Activated T-cell treated with anti-CD3 and anti-CD28 coated beads, Interleukin-2, amount 50 U/mL, for 24 hours (primary cell): ENCODE data around the gene TRIO.
"Not testable (repeated sequence)": the region's sequence is repeated elsewhere in the genome, so short reads cannot be mapped to it uniquely, and the experiment has no call there.

Source experiments
- DNase-seq: peaks from one replicate; pipeline ENCODE4 v3.0.0-alpha.2; 2020
- H3K27ac Mint-ChIP-seq: 2 replicates; pipeline ENCODE4 v1.8.0; 2020; ENCODE audit warnings: mild to moderate bottlenecking, mixed read lengths
- H3K27me3 Mint-ChIP-seq: 2 replicates; pipeline ENCODE4 v1.8.0; 2020; ENCODE audit warnings: mixed read lengths
- H3K36me3 Mint-ChIP-seq: 2 replicates; pipeline ENCODE4 v1.8.0; 2020; ENCODE audit warnings: low read depth, mixed read lengths
- H3K4me1 Mint-ChIP-seq: 2 replicates; pipeline ENCODE4 v1.8.0; 2020; ENCODE audit warnings: low read depth, mixed read lengths
- H3K4me3 Mint-ChIP-seq: 2 replicates; pipeline ENCODE4 v1.8.0; 2020; ENCODE audit warnings: mild to moderate bottlenecking, moderate library complexity, mixed read lengths
- H3K9me3 Mint-ChIP-seq: 2 replicates; pipeline ENCODE4 v1.8.0; 2020; ENCODE audit warnings: mixed read lengths

TRIO gene

GRCh38 chr5:14380712-14381111 is 237.6 kb downstream of the TRIO start:
- no peaks in the 10 kb centered on the region for H3K36me3 Mint-ChIP-seq
- H3K4me1 Mint-ChIP-seq: peaks cover 1% of the 10 kb centered on the region
- H3K27me3 Mint-ChIP-seq: no peaks in the 10 kb centered on the region
- H3K9me3 Mint-ChIP-seq: no peaks in the 10 kb centered on the region
- H3K27ac Mint-ChIP-seq: no peak overlapping the region
- H3K4me3 Mint-ChIP-seq: no peak overlapping the region
- no peak for DNase-seq

- peaks cover 1% of the 10 kb centered on the region for H3K4me1 Mint-ChIP-seq
- H3K4me3 Mint-ChIP-seq: no peak overlapping the region
- H3K27me3 Mint-ChIP-seq: no peaks in the 10 kb centered on the region
- DNase-seq: no peak
- H3K36me3 Mint-ChIP-seq: no peaks in the 10 kb centered on the region
- H3K27ac Mint-ChIP-seq: no peak overlapping the region
- no peaks in the 10 kb centered on the region for H3K9me3 Mint-ChIP-seq
Measured at GRCh38 chr5:14382640-14383039, 239.5 kb downstream of the TRIO start.

DNA sequence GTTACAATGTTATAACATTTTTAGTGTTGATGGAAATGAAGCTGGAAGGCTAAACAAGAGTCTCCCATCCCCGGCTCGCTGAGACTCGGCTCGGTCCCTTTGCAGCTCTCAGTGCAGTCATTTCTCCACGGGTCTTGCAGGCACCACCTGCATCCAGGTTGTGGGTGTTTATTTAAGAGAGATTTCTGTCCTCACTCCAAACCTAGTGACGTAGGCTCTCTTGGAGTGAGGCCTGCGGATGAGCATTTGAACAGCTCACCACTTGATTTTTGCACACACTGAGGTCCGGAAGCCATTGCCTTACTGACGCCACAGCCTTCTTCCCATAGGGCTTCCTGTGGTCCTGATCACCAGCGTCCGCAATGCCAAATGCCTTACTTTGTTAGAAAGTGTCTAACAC is 240.8 kb downstream of the TRIO start:
- Mint-ChIP-seq H3K27ac (no peak overlapping the region), H3K9me3 (no peaks in the 10 kb centered on the region)
- no peak for DNase-seq

DNA sequence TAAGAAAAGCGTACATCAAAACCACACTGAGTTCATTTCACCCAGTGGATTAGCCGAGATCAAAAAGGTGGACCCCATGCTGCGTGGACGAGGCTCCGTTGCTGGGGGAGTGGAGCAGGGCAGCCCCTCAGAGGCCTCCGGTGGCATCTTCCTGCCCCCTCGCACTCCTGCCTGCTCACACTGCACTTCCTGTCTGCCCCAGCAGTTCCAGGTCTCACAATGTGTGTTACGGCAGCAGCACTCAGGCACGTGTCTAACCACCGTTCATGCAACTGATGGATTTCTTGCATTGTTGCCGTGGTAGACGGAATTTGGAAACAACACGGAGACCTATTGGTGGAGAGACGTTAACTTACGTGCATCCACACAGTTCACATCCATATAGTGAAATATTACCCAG is 241.9 kb downstream of the TRIO start:
- no peaks in the 10 kb centered on the region for H3K36me3 Mint-ChIP-seq
- no peak for DNase-seq
- peaks cover 1% of the 10 kb centered on the region for H3K4me1 Mint-ChIP-seq
- no peaks in the 10 kb centered on the region for H3K9me3 Mint-ChIP-seq
- H3K27me3 Mint-ChIP-seq: no peaks in the 10 kb centered on the region
- no peak overlapping the region for H3K4me3 Mint-ChIP-seq
- no peak overlapping the region for H3K27ac Mint-ChIP-seq

More for the DNA sequence above, 240.8 kb downstream of the TRIO start:
- Mint-ChIP-seq H3K27me3 (no peaks in the 10 kb centered on the region), H3K4me3 (no peak overlapping the region), H3K36me3 (no peaks in the 10 kb centered on the region), H3K4me1 (peaks cover 1% of the 10 kb centered on the region)

DNA sequence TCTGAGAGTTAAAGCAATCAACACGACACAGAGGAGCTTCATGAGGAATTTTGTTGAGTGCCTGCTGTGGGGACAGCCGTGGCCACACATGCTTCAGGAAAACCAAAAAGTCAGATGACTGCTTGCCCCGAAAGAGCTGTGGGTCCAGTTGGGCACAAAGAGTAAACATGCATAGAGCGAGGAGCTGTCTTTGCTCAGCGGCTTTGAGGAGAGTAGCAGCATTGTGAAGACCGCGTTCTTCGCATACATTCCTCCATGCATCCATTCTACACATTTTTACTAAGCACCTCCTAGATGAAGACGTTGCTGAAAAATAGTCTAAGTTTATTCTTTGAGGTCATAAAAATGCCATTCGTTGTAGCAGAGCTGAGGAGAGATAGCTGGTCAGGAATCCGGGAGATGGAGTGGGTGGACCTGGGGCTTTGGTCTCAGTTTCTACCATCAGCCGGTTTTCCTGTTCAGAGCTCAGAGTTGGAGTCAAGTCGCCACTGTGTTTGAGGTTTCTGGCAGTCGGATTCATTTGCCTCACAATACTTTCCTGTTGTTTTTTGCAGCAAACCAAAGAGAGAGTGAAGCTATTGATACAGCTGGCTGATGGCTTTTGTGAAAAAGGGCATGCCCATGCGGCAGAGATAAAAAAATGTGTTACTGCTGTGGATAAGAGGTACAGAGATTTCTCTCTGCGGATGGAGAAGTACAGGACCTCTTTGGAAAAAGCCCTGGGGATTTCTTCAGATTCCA is 243.9 kb downstream of the TRIO start:
- H3K27me3 Mint-ChIP-seq: no peaks in the 10 kb centered on the region
- H3K4me1 Mint-ChIP-seq: peaks cover 1% of the 10 kb centered on the region
- H3K9me3 Mint-ChIP-seq: no peaks in the 10 kb centered on the region
- peaks cover 2% of the 10 kb centered on the region for H3K36me3 Mint-ChIP-seq
- no peak overlapping the region for H3K27ac Mint-ChIP-seq
- H3K4me3 Mint-ChIP-seq: no peak overlapping the region
- no peak for DNase-seq

DNA sequence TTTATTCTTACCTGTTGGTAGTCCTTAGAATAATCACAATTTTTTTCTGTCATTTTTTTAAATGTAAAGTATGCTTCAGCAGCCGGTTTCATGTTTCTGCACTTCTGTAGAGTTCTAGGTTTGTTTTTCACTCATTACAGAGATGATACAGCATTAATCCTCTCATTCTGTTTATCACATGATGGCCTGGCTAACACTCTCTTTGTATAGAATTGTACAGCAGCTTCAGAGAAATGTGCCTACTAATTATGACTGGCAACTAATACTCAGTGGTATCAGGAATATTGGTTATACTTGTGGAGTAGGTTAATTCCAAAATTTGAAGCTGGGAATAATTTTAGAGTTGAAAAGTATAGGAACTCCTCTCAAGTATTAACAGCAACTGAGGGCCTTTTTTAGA is 245.6 kb downstream of the TRIO start:
- no peak overlapping the region for H3K4me3 Mint-ChIP-seq
- no peak overlapping the region for H3K27ac Mint-ChIP-seq

GRCh38 chr5:14392552-14392951 is 249.4 kb downstream of the TRIO start:
- H3K4me1 Mint-ChIP-seq, H3K4me3 Mint-ChIP-seq, H3K9me3 Mint-ChIP-seq, H3K27ac Mint-ChIP-seq, DNase-seq, H3K27me3 Mint-ChIP-seq, H3K36me3 Mint-ChIP-seq: not testable (repeated sequence)

More for the DNA sequence above, 245.6 kb downstream of the TRIO start:
- DNase-seq: no peak
- no peaks in the 10 kb centered on the region for H3K9me3 Mint-ChIP-seq
- peaks cover 5% of the 10 kb centered on the region for H3K36me3 Mint-ChIP-seq
- H3K27me3 Mint-ChIP-seq: no peaks in the 10 kb centered on the region
- peaks cover 1% of the 10 kb centered on the region for H3K4me1 Mint-ChIP-seq

GRCh38 chr5:14394365-14394764 is 251.2 kb downstream of the TRIO start:
- H3K9me3 Mint-ChIP-seq: no peaks in the 10 kb centered on the region
- no peaks in the 10 kb centered on the region for H3K4me1 Mint-ChIP-seq
- H3K4me3 Mint-ChIP-seq: no peak overlapping the region
- DNase-seq: no peak
- H3K27ac Mint-ChIP-seq: no peak overlapping the region
- H3K36me3 Mint-ChIP-seq: peaks cover 5% of the 10 kb centered on the region
- H3K27me3 Mint-ChIP-seq: no peaks in the 10 kb centered on the region

GRCh38 chr5:14395411-14395810 is 252.3 kb downstream of the TRIO start:
- peaks cover 9% of the 10 kb centered on the region for H3K4me1 Mint-ChIP-seq
- no peak overlapping the region for H3K27ac Mint-ChIP-seq
- H3K4me3 Mint-ChIP-seq: no peak overlapping the region
- H3K27me3 Mint-ChIP-seq: no peaks in the 10 kb centered on the region
- no peaks in the 10 kb centered on the region for H3K9me3 Mint-ChIP-seq
- DNase-seq: no peak
- H3K36me3 Mint-ChIP-seq: peaks cover 5% of the 10 kb centered on the region

GRCh38 chr5:14396066-14396465 is 252.9 kb downstream of the TRIO start:
- no peaks in the 10 kb centered on the region for H3K27me3 Mint-ChIP-seq
- H3K9me3 Mint-ChIP-seq: no peaks in the 10 kb centered on the region
- H3K4me3 Mint-ChIP-seq: no peak overlapping the region
- DNase-seq: no peak
- no peak overlapping the region for H3K27ac Mint-ChIP-seq
- H3K36me3 Mint-ChIP-seq: peaks cover 5% of the 10 kb centered on the region
- peaks cover 14% of the 10 kb centered on the region for H3K4me1 Mint-ChIP-seq

DNA sequence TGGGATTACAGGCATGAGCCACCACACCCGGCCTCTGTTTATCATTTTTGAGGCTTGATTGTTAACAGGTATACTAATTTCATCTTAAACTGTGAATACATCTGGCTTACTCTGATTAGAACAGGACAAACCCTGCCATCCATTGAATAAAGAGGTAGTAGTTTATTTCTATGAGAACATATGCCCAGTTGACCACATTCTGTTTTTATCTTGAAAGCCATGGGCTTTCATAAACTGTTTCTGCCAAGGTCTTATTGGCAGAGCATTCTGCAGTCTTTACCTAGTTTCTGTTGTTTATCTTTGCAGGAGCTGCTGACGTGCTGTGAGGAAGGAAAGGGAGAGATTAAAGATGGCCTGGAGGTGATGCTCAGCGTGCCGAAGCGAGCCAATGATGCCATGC is 253.6 kb downstream of the TRIO start:
- peaks cover 18% of the 10 kb centered on the region for H3K4me1 Mint-ChIP-seq
- H3K9me3 Mint-ChIP-seq: no peaks in the 10 kb centered on the region
- no peak overlapping the region for H3K4me3 Mint-ChIP-seq
- H3K36me3 Mint-ChIP-seq: peaks cover 5% of the 10 kb centered on the region
- H3K27me3 Mint-ChIP-seq: no peaks in the 10 kb centered on the region
- no peak overlapping the region for H3K27ac Mint-ChIP-seq
- DNase-seq: no peak

- H3K27ac Mint-ChIP-seq: no peak overlapping the region
- peaks cover 20% of the 10 kb centered on the region for H3K4me1 Mint-ChIP-seq
- H3K36me3 Mint-ChIP-seq: no peaks in the 10 kb centered on the region
- H3K9me3 Mint-ChIP-seq: peaks cover 2% of the 10 kb centered on the region
- H3K4me3 Mint-ChIP-seq: no peak overlapping the region
- no peaks in the 10 kb centered on the region for H3K27me3 Mint-ChIP-seq
- no peak for DNase-seq
Measured at GRCh38 chr5:14397717-14398116, 254.6 kb downstream of the TRIO start.

DNA sequence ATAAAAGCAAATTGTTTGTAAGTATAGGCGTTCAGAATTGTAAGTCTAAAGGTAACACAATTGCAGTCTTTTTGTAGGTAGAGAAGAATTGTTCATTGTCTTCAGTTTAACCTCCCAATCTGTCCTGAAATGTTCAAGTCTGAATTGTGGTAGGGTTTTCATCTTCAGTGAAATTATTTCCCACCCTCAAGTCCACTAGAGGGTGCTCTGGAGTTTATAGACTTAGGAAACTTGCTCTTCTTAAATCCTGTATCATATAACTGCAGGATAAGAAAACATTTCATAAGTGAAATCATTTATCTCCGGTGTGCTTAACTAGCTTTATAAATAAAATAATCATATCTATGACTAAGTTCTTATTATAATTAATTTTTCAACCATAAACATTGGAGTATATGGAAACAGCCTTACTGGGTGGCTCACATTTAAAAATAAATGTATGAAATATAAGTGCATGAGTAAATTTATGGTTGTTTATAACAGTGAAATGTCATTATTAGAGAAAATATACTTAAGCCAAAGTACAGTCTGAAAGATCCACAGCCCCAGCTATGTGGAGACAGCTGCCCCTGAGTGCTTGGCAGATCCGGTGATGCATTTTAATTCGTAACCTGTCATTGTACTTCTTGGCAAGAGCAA is 256.0 kb downstream of the TRIO start:
- Mint-ChIP-seq H3K9me3 (peaks cover 4% of the 10 kb centered on the region), H3K27ac (no peak overlapping the region), H3K27me3 (no peaks in the 10 kb centered on the region), H3K4me3 (no peak overlapping the region), H3K36me3 (no peaks in the 10 kb centered on the region), H3K4me1 (peaks cover 21% of the 10 kb centered on the region)
- DNase-seq: no peak

GRCh38 chr5:14400085-14400484 is 256.9 kb downstream of the TRIO start:
- no peaks in the 10 kb centered on the region for H3K36me3 Mint-ChIP-seq
- H3K9me3 Mint-ChIP-seq: peaks cover 4% of the 10 kb centered on the region
- DNase-seq: no peak
- no peak overlapping the region for H3K27ac Mint-ChIP-seq
- no peaks in the 10 kb centered on the region for H3K27me3 Mint-ChIP-seq
- H3K4me3 Mint-ChIP-seq: no peak overlapping the region
- H3K4me1 Mint-ChIP-seq: peaks cover 21% of the 10 kb centered on the region

GRCh38 chr5:14400611-14401010 is 257.5 kb downstream of the TRIO start:
- H3K27ac Mint-ChIP-seq: no peak overlapping the region
- H3K4me3 Mint-ChIP-seq: no peak overlapping the region
- DNase-seq: no peak
- H3K36me3 Mint-ChIP-seq: no peaks in the 10 kb centered on the region
- peaks cover 21% of the 10 kb centered on the region for H3K4me1 Mint-ChIP-seq
- no peaks in the 10 kb centered on the region for H3K27me3 Mint-ChIP-seq
- H3K9me3 Mint-ChIP-seq: peaks cover 4% of the 10 kb centered on the region
